Hematopoietic multipotent progenitor cell treated with erythropoietin and hydrocortisone succinate and interleukin-3 and kit ligand, for 17 days (in vitro differentiated cells): Measurements from ENCODE around the gene PHF10.
A peak's percentile ranks its signal among the peaks of the same experiment; 100 is the strongest.
"Not testable (repeated sequence)": the region's sequence is repeated elsewhere in the genome, so short reads cannot be mapped to it uniquely, and the experiment has no call there.

ENCODE experiments used
- DNase-seq: peaks from one replicate; pipeline ENCODE4 v3.0.0-alpha.2; 2015; ENCODE audit warnings: low spot score

Gene PHF10

DNA sequence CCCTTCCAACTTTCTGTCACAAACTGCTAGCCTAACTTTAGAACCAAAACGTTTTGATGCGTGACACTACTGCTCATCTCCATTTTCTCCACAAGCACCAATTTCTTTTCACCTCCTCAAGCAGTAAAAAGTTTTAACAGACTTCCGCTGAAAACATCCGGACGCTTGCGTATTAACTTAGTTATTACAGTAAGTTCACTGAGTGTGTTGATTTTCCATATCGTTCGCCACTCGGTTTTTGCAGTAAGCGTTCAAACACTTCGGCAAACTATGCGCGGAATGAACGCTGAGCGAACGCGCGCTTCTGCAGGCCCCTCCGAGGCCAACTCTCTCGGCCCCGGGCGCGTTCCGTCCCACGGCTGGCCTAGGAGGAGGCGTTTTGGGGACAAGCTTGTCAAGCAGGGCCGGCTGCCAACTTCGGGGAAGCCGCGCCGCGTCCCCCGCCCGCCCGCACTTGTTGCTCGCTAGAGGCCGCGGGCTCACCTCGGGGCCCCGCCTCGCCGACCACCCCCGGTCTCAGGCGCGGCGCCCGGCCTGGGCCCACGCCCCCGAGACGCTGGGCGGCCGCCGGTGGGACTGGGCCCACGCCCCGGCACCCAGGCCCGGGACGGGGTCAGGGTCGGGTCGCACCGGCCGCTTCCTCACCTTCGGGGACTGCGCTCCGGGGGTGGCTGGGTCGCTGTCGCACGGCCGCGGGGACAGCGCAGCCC, 945 bp downstream of the PHF10 start:
- peak; percentile 58 for DNase-seq

DNA sequence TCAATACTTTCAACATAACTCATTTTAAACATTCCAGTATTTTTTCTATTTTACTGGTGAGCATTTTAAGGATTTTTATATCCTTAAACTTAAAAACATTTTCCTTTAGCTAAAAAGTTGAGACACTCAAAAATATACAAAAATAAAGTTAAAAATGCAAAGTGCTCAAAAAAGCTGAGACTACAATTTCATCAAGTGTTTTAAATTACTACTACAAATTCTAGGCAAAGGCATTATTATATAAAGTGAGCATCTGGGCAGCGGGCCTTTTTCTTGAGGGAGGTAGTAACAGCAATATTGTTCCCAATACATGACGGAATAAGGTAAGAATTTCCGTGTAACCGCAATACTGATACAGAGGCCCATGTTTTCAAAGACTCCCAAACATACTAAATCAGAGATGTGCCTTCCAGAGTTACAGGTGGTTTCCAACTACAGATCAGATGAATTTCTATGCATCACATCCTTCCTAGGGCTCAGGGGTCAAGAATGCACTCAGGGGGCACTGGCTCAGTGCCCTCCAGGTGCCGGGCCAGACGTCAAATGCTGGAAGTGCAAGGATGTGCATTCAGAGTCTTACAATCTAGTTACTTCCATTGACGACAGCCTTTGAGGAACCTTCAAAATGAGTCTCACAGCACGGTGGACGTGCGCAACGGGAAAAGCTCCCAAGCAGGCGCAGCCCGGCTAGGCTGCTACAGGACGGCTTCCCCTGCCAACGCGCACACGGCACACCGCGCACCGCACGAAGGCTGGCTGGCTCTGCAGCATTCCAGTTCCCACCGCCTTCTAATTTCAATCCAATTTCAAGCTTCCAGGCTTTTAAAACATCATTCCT, 1.7 kb downstream of the PHF10 start:
- no peak for DNase-seq

DNA sequence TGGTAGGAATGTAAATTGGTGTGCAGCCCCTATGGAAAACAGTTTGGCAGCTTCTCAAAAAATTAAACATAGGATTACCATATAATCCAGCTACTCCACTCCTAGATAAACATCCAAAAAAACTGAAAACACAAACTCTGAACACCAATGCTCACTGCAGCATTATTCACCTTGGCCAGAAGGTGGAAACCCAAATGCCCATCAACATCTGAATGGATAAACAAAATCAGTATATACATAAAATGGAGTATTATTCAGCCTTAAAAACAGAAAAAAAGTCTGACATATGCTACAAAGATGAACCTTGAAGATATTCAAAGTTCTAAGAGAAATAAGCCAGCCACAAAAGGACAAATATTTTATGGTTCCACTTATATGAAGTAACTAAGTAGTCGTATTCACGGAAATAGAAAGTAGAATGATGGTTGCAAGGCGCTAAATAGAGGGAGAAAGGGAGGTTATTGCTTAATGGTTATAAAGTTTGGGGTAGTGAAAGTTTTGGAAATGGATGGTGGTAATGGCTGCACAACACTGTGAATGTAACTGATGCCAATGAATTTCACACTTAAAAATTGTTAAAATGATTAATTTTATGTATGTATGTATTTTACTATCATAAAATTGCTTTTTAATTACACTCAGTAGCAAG, 4.0 kb downstream of the PHF10 start:
- DNase-seq, result no peak

DNA sequence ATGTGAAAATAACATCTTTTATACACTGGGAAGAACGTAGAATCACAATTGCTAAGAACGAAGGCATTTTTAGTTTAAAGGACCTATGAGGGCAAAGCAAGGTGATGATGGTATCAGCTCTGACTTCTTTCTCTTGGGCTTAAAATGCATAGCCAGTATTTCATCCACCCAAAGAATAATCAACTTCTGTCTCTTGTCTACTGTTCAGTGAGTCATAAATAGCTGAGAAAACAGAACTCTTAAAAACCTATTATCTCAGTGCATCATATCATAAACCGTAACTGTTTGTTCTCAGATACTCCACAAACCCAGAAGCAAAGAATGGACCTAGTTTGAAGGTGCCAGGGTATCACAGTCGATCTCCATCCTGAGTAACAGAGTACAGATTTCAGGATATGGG, 5.2 kb downstream of the PHF10 start:
- DNase-seq, result no peak

DNA sequence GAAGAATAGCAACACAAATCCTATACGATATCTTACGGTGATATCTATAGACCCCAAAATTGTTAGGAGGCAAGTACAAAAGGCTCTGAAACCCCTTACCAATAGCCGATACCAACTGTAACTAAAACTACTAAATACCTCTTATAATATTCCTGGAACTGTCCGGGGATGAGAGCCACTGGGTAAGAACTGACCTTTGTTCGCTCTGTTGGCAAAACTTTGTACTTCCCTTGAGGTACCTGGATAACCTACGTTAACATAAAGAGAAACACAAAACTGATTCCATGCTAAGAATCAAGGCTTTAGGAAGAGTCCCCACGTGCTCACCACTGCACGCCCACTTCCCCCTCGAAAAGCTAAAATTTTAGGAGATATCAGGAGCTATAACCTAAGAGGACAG, 9.7 kb downstream of the PHF10 start:
- DNase-seq, result no peak

DNA sequence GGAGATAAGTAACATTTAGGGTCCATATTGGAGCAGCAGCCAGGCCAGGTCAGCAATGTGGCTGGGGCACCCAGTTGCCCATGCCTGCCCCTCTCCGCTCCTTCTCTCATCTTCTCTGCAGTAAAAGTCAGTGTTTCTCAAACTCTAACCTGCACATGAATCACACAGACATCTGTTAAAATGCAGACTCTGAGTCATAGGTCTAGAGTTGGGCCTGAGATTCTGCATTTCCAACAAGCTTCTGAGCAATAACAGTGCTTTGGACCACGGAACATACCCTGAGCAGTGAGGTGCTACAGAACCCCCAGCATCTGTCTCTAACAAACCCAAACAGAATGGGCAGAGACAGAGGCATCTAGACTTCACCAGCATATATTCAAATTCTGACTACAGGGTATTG, 10.1 kb downstream of the PHF10 start:
- DNase-seq, result no peak

DNA sequence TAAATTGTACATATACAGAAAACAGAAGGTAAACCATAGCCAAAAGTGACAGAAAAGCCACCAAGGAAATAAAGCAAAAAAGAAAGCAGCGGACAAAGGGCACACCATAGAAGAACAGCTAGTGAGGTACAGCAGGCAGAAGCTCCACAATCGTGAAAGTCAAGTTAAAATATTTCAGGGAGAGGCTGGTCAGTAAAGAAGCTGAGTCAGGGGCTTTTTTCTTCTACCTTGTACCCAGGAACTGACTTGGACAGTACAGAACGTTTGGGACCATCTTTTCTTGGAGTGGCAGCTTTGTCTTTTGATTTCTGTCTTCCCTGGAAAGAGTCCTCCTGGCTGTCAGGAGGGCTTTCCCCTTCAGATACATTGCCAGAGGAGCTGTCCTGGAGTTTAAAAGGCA, 14.3 kb downstream of the PHF10 start:
- no peak for DNase-seq

DNA sequence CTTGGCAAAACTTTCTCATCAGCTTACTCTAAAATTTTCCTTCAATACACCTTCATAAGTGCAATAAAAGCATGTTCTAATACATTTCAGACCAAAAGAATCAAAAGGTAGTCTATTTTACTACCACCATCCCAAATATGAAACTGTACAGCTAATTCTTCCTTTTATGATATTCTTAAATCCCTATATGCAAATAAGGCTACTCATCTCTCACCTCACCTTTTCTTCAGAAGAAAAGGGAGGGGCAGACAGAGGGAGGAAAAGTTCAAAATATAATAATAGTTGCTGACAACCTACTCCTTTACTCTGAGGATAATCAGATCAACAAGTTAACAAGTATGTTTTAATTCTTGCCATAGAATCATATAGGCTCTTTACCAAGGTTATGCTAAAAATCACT, 15.0 kb downstream of the PHF10 start:
- no peak for DNase-seq

DNA sequence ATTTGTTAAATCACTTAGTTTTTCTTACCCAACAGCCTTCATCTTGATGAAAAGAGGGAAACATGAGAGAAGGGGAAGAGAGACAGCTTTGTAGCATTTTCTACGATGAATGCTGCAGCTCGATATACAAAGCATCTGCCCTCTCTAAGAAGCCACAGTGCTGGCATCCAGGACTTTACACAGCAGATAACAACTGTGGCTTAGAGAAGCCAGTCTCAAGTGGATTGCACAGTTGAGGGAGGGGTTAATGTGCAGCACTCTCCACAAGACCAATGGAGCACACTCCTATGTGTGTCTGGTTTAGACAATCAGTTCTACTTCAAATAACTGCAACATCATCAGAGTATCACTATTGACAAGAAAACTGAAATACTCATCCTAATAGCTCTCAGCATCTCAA, 16.5 kb downstream of the PHF10 start:
- DNase-seq, result no peak

DNA sequence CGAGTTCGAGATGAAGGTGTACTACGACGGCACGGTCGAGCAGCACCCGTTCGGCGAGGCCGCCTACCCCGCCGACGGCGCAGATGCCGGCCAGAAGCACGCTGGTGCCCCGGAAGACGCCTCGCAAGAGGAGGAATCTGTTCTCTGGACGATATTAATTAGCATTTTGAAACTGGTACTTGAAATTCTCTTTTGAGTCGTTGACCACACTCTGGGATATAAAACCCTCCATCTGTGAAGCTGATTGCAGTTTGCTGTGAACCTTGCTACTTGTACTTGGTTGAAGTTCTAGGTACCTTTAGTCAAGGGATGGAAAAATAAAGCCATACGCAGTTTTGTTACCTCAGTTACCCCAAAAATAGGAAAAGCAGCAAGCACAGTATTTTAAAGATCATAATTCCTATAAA, 21.5 kb downstream of the PHF10 start:
- DNase-seq, result no peak

DNA sequence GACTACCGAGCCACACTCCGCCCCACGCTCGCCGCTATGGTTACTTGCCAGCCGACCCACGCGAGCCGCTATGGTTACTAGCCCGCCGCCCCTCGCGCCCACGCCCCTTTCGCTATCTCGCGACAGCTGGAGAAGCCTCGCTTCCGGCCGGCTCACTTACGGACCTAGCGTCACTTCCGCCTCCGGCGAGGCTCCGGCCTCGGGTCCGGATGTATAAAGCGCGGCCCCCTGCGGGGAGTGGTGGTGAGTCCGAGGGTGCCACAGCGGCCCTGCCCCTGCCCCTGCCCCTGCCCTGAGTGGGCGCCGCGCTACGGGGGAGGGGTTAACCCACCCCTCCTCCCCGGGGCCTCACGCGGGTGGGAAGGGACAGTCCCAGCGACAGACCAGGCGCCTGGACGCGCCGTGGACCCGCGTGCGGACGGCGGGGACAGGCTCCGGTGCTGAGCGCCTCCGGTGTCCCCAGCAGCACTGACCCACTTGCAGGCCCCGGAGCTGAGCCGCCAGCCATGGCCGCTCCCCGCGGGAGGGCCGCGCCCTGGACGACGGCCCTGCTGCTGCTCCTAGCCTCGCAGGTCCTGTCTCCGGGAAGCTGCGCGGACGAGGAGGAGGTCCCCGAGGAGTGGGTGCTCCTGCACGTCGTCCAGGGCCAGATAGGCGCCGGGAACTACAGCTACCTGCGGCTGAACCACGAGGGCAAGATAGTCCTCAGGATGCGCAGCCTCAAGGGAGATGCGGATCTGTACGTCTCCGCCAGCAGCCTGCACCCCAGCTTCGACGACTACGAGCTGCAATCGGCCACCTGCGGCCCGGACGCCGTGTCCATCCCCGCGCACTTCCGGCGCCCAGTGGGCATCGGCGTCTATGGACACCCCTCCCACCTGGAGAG, 22.1 kb downstream of the PHF10 start, which contains the start of the genes C6orf120 and WDR27:
Gene C6orf120 (plus strand): TSS at position 173 of the 886 bp plus-strand sequence. CDS start 334 bp downstream, at position 507.
Gene WDR27 (minus strand): TSS at position 76 of the 886 bp plus-strand sequence. CDS start 13,024 bp downstream, outside the sequence.
- peak; percentile 93 for DNase-seq

DNA sequence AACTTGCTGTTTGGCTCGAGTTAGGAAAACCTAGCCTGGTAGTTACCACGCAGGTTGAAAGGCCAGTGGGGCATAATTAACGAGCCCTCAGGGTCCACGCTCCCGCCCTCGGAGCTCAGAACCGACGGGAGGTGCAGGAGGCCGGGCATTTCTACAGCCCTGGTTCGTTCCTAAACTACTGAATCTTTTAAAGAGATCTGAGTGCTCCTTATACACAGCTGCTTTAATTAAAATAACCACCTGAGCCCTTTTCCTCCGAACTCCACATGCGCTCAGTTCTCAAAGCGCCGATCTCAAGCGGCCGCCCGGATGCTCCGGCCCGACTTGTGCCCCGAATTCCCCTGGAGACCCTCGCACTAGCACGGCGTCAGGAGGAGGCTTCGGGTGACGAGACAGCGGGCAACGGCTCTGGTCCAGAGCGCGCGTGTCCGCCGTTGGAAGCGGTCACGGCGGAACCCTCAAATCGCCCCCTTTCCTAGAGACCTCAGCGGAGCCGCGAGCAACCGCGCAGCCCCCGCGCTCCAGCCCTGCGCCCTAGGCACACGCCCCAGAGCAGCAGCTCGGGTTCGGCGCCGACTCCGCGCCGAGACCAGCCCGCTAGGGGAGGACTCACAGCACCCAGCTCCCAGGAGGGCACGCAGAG, 22.9 kb downstream of the PHF10 start:
- DNase-seq, result no peak

DNA sequence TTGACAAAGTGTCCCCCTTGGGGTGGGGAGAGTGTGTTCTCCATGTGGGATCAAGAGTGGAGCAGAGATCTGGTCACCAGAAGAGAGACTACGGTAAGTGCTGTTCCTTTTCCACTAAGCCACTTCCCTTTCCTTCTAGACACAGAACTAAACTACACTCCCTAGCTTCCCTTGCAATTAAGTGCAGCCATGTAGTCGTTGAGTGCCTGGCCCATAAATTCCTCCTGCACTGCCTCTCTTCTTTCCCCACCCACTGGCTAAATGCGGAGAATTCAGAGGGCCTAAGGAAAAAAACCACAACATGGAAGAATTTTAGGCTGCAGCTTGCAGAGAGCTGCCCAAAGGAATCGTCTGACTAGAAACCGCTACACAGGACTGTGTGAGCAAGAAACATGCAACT, 24.0 kb downstream of the PHF10 start:
- no peak for DNase-seq

DNA sequence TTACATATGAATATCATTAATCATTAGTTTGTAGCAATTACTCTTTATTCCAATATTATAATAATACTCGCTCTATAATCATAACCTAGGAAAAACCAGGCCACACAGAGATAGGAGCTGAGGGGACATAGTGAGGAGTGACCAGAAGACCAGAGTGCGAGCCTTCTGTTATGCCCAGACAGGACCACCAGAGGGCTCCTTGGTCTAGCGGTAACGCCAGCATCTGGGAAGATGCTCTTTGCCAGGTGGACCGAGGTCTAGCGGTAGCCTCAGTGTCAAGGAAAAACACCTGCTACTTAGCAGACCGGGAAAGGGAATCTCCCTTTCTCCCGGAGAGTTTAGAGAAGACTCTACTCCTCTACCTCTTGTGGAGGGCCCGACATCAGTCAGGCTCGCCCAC, 27.2 kb downstream of the PHF10 start:
- DNase-seq, result not testable (repeated sequence)

DNA sequence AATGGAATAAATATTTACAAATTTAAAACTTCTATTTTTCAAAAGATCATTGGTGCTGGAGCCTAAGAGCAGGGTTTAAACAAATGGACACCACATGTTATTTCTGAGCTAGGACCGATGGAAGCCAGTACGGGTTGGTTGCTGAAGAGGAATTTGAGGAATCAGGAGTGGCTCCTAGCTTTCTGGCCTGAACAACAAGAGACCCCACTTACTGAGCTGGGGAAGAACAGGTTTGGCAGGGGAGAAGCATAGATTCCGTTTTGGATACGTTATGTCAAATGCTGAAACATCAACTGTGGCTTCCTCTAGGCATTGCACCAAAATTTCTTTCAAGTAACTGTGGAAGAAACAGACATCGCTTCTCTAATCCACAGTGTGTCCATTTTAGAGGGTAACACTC, 29.2 kb downstream of the PHF10 start:
- DNase-seq, result no peak

DNA sequence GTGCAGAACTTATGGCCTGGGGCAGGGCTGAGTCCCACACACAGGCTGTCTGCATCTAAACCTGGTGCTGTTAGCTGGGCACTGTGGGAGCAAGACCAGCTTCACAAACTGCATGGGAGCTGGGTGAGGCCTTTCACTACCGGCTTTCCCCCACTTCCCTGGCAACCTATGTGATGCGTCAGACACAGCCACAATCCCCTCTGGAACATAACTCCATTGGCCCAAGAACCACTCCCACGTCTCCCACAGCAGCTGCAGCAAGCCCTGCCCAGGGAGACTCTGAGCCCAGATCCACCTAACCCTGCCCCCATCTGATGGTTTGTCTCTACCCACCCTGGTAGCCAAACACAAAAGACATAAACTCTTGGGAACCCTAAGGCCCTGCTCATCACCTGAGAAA, 31.8 kb downstream of the PHF10 start:
- DNase-seq, result no peak

DNA sequence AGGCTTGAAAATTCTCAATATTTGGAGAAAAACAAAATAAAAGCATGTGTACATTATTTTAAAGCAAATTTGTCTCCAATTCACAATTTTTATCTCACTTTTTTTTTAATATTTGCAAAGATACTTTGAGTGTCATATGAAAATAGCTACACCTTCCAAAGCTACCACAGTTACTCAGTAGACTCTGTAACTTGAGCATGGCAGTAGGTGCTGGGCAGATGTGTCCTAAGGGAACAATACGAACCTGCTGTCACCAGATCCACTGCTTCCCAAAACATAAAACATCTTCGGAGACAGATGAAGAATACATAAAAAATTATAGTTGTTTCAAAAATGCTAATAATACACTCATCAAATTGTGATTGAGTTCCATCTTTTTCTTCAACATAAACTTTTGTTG, 33.0 kb downstream of the PHF10 start:
- no peak for DNase-seq

DNA sequence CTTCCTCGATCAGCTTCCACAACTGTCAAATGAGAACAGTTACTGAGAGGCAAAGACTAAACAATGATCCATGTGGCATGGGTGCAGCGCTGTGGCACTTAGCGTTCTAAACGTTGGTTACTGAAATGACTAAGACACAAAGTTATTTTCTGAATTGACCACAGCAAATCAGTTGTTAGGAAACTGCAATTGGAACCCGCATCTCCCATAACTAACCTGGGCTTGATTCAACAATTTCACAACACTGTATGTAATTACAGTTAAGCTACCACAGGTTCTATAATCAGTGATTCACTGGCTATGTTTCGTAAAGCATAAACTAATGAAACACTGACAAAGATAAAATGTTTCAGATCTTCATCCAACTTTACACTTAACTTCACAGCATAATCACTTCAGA, 35.0 kb downstream of the PHF10 start:
- DNase-seq, result no peak

DNA sequence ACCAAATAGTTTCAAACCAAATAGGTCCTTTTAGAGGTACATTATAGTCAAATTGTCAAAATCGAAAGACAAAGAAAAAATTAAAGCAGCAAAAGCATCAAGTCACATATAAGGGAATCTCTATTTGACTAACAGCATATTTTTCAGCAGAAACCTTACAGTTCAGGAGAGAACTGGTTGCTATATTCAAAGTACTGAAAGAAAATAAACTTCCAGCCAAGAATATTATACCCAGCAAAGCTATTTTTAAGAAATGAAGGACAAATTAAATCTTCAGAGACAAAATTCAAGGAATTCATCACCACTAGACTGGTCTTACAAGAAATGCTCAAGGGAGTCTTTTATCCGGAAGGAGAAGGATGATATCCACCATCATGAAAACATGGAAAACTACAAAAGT, 38.4 kb downstream of the PHF10 start:
- no peak for DNase-seq

DNA sequence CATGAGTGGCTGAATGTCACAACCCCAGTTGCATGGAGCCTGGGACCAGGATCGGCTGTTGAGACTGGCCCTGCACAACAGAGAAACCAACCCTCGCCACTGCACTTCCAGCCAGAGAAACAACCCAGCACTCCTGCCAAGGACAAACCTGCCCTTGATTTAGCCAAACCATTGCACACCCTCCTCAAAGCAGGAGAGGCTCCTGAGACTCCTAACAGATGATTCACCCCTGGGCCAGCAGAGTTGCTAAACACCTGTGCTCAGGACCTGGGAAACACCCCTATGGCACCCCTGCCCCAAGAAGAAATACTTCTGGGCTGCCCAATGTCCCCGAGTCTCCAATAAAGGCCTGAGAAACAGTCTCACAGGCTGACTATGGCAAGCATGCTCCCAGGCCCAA, 40.2 kb downstream of the PHF10 start:
- DNase-seq, result no peak

DNA sequence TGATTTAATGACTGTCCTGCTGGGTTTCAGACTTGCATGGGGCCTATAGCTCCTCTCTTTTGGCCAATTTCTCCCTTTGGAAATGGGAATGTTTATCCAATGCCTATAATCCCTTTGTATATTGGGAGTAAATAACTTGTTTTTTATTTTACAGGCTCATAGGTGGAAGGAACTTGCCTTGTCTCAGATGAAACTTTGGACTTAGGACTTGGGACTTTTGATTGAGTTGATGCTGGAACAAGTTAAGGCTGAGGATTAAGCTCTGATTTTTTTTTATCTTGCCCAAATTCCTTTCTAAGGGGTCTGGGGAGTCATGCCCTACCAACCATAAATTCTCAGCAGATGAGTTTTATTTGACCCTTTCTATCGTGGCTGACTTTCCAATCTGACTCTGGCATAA, 46.0 kb downstream of the PHF10 start:
- DNase-seq, result no peak
